IMR-90 (cell line): Measurements from ENCODE around the gene PLXND1. TPM values are rescaled to one million over a fixed set of nuclear protein-coding genes. Genes with fewer than 3 reads are reported as not detected.

ENCODE experiments used
- ATAC-seq: fragments of 200-7000 bp; cut with Tn5 transposase; 2 replicates; pipeline ENCODE4 v1.9.1; 2020; ENCODE audit warnings: low read depth, mild to moderate bottlenecking, moderate library complexity
- BruUV-seq: library from RNA; stranded (reverse); fragments of 400-500 nt; replicated peaks from 2 replicates; lab custom pipeline; 2021; lab: Mats Ljungman, UMichigan
- CTCF ChIA-PET: fragments of 300-600 bp; formaldehyde crosslinking; extraction: SDS; loops from one replicate; lab custom pipeline; 2021; ENCODE audit warnings: antibody characterized with exemption; lab: Yijun Ruan, JAX
- POLR2A ChIA-PET: fragments of 300-600 bp; sonication (Branson Sonifier 250); formaldehyde crosslinking; loops from one replicate; lab custom pipeline; 2022; ENCODE audit warnings: antibody characterized with exemption; ENCODE audit not compliant: unreplicated experiment; lab: Charles Lee
- DNase-seq: peaks from one replicate; pipeline ENCODE4 v3.0.0; 2013
- H2AFZ ChIP-seq: replicated peaks from 2 replicates; pipeline ENCODE3; 2013; ENCODE audit warnings: low read length, mild to moderate bottlenecking; ENCODE audit not compliant: poor library complexity
- H2AK5ac ChIP-seq: 2 replicates; pipeline ENCODE4 v1.6.1; 2013; ENCODE audit warnings: low read depth, low read length, inconsistent platforms
- H2AK9ac ChIP-seq: replicated peaks from 2 replicates; pipeline ENCODE3; 2013; ENCODE audit warnings: mild to moderate bottlenecking, low read depth, low read length, moderate library complexity; ENCODE audit not compliant: poor library complexity
- H2BK120ac ChIP-seq: 2 replicates; pipeline ENCODE4 v1.6.1; 2013; ENCODE audit warnings: low read depth, low read length, inconsistent platforms
- H2BK15ac ChIP-seq: 3 replicates; pipeline ENCODE4 v1.6.1; 2013; ENCODE audit warnings: low read depth, low read length, inconsistent platforms
- H2BK20ac ChIP-seq: 2 replicates; pipeline ENCODE4 v1.6.1; 2013; ENCODE audit warnings: low read depth, mild to moderate bottlenecking, inconsistent platforms, low read length, moderate library complexity
- H2BK5ac ChIP-seq: 2 replicates; pipeline ENCODE4 v1.6.1; 2013; ENCODE audit warnings: mild to moderate bottlenecking, low read depth, low read length, inconsistent platforms; ENCODE audit not compliant: poor library complexity, severe bottlenecking
- H3K14ac ChIP-seq: replicated peaks from 2 replicates; pipeline ENCODE4 v1.6.1; 2013; ENCODE audit warnings: low read depth, low read length, inconsistent platforms
- H3K18ac ChIP-seq: 2 replicates; pipeline ENCODE4 v1.6.1; 2013; ENCODE audit warnings: low read depth, low read length, control low read depth
- H3K23ac ChIP-seq: 2 replicates; pipeline ENCODE4 v1.6.1; 2013; ENCODE audit warnings: low read depth, low read length, inconsistent platforms
- H3K27ac ChIP-seq: 2 replicates; pipeline ENCODE4 v1.5.1; 2013; ENCODE audit warnings: mild to moderate bottlenecking, control low read depth, low read length; ENCODE audit not compliant: insufficient read depth
- H3K27me3 ChIP-seq: 2 replicates; pipeline ENCODE4 v1.6.1; 2013; ENCODE audit warnings: low read length; ENCODE audit not compliant: control insufficient read depth, insufficient read depth
- H3K36me3 ChIP-seq: 2 replicates; pipeline ENCODE4 v1.6.1; 2013; ENCODE audit warnings: low read length, mixed read lengths; ENCODE audit not compliant: control insufficient read depth, insufficient read depth
- H3K4ac ChIP-seq: 2 replicates; pipeline ENCODE4 v1.6.1; 2013; ENCODE audit warnings: low read depth, low read length, inconsistent platforms
- H3K4me1 ChIP-seq: 2 replicates; pipeline ENCODE4 v1.6.1; 2013; ENCODE audit warnings: low read length, mixed read lengths; ENCODE audit not compliant: control insufficient read depth, insufficient read depth
- H3K4me2 ChIP-seq: 2 replicates; pipeline ENCODE4 v1.6.1; 2013; ENCODE audit warnings: low read depth, mild to moderate bottlenecking, control low read depth, low read length, moderate library complexity
- H3K4me3 ChIP-seq: 2 replicates; pipeline ENCODE4 v1.5.1; 2013; ENCODE audit warnings: low read depth, mild to moderate bottlenecking, control low read depth, low read length, moderate library complexity; ENCODE audit not compliant: insufficient read depth
- H3K56ac ChIP-seq: 2 replicates; pipeline ENCODE4 v1.6.1; 2013; ENCODE audit warnings: low read length, inconsistent platforms; ENCODE audit not compliant: insufficient read depth; ENCODE audit errors: extremely low read depth
- H3K79me1 ChIP-seq, 2 experiments: 2 replicates each; pipeline ENCODE4 v1.6.1; 2013; ENCODE audit warnings: low read length in 2 of 2, inconsistent platforms in 1 of 2, low read depth in 1 of 2
- H3K9ac ChIP-seq: 2 replicates; pipeline ENCODE4 v1.6.1; 2013; ENCODE audit warnings: low read depth, low read length, control low read depth
- H3K9me1 ChIP-seq: 2 replicates; pipeline ENCODE4 v1.6.1; 2013; ENCODE audit warnings: low read length, inconsistent platforms; ENCODE audit not compliant: insufficient read depth
- H3K9me3 ChIP-seq: 2 replicates; pipeline ENCODE4 v1.6.1; 2013; ENCODE audit warnings: low read length; ENCODE audit not compliant: control insufficient read depth, insufficient read depth
- H4K20me1 ChIP-seq: 2 replicates; pipeline ENCODE4 v1.6.1; 2013; ENCODE audit warnings: low read length, inconsistent platforms; ENCODE audit not compliant: insufficient read depth
- H4K5ac ChIP-seq: 2 replicates; pipeline ENCODE4 v1.6.1; 2013; ENCODE audit warnings: mild to moderate bottlenecking, low read depth, low read length, control low read depth
- H4K8ac ChIP-seq, 2 experiments: 2 replicates each; pipeline ENCODE4 v1.6.1; 2013; ENCODE audit warnings: low read depth in 2 of 2, low read length in 2 of 2, control low read depth in 1 of 2, inconsistent platforms in 1 of 2
- H4K91ac ChIP-seq: 2 replicates; pipeline ENCODE4 v1.6.1; 2013; ENCODE audit warnings: low read depth, low read length, inconsistent platforms; ENCODE audit not compliant: insufficient read depth
- BHLHE40 ChIP-seq: fragments of 150-350 bp; IDR thresholded peaks from 2 replicates; pipeline ENCODE4 v1.6.1; 2016; ENCODE audit warnings: mild to moderate bottlenecking, low read depth, low read length
- FOS ChIP-seq: fragments of 150-350 bp; IDR thresholded peaks from 2 replicates; pipeline ENCODE4 v1.6.1; 2016; ENCODE audit warnings: low read depth, low read length
- MAFK ChIP-seq: IDR thresholded peaks from 2 replicates; pipeline ENCODE4 v1.6.1; 2012; ENCODE audit warnings: low read depth, low read length, improper control_type of control experiment
- MAZ ChIP-seq: IDR thresholded peaks from 2 replicates; pipeline ENCODE4 v1.6.1; 2012; ENCODE audit warnings: low read depth, mild to moderate bottlenecking, low read length, improper control_type of control experiment, moderate library complexity, borderline replicate concordance
- RFX5 ChIP-seq: IDR thresholded peaks from 2 replicates; pipeline ENCODE4 v1.8.0; 2012; ENCODE audit warnings: low read depth, mild to moderate bottlenecking, low read length, moderate library complexity
- SMC3 ChIP-seq: fragments of 150-350 bp; IDR thresholded peaks from 2 replicates; pipeline ENCODE4 v1.6.1; 2016; ENCODE audit warnings: low read depth, mild to moderate bottlenecking, antibody characterized with exemption, low read length, moderate library complexity
- WGBS, 2 experiments: methylation state at CpG; one replicate each; pipeline versions ENCODE4 v1.1.5 to v1.1.7; 2013; ENCODE audit warnings: missing lambda C conversion rate in 2 of 2; ENCODE audit not compliant: insufficient read length in 1 of 2; ENCODE audit errors: extremely low coverage in 2 of 2; 5-methylcytosine and 5-hydroxymethylcytosine counted together
- dilution Hi-C: fragments of 300-500 bp; cut with HindIII; formaldehyde crosslinking; loops from one replicate; pipeline ENCODE4 v1.14.3; 2018; ENCODE audit warnings: low sequenced_read_pairs; ENCODE audit not compliant: unreplicated experiment
- in situ Hi-C: fragments of 300-500 bp; cut with MboI; formaldehyde crosslinking; loops from 3 replicates; pipeline ENCODE4 v1.14.3; 2019; ENCODE audit warnings: low sequenced_read_pairs, inconsistent platforms, mixed read lengths
- intact Hi-C: fragments of 100-400 bp; cut with micrococcal nuclease; formaldehyde crosslinking; loops from 2 replicates; pipeline ENCODE4 v1.10.0; 2022
- polyA plus RNA-seq, 3 experiments: library from polyadenylated mRNA; depleted of rRNA; stranded (reverse); fragments of >200 nt; gene quantifications; 2 replicates each; pipeline ENCODE4 v1.2.3, GENCODE V29; 2012; ENCODE audit warnings: low replicate concordance in 1 of 3
- total RNA-seq: library from RNA; depleted of rRNA; stranded (reverse); fragments of >200 nt; gene quantifications from 2 replicates; pipeline ENCODE4 v1.2.3, GENCODE V29; 2012
- TF ChIP-seq, protein P1 (sequence below): fragments of 150-350 bp; IDR thresholded peaks from 2 replicates; pipeline ENCODE4 v1.6.1; 2017; ENCODE audit warnings: mild to moderate bottlenecking, antibody characterized with exemption, low read length, low read depth

PLXND1 gene
- total and polyA plus RNA-seq, 2 of the 4 experiments (the other 2 are of a cell fraction) = 19.2 to 67.1 TPM

- POLR2A ChIA-PET = no interaction called here
- H3K27me3 ChIP-seq = no peaks in the 10 kb centered on the region
- no peak overlapping the region for H2BK15ac ChIP-seq
- intact Hi-C loops = loop anchor here (10.0 kb wide), 1 partner anchor 383 kb away; no protein-coding TSS in a partner anchor
- H3K9me3 ChIP-seq = no peaks in the 10 kb centered on the region
- DNase-seq (no peak), ATAC-seq (no peak)
- no peaks in the 10 kb centered on the region for H3K36me3 ChIP-seq
- H3K4me2 ChIP-seq = no peak overlapping the region
- no peak overlapping the region for H2BK120ac ChIP-seq
- peaks cover 11% of the 10 kb centered on the region for H3K9me1 ChIP-seq
- H3K23ac ChIP-seq = no peak overlapping the region
- no peak overlapping the region for H3K9ac ChIP-seq
- BruUV-seq = no TSS peak
- CTCF ChIA-PET = no interaction called here
- H2AK5ac ChIP-seq = peak overlapping the region; percentile 19; the same call in 1 of the 2 replicates
- no peak overlapping the region for H4K8ac ChIP-seq
- H3K14ac ChIP-seq = no peak overlapping the region
- H3K56ac ChIP-seq = no peak overlapping the region
- no peak overlapping the region for H2BK5ac ChIP-seq
- no peak overlapping the region for H2AK9ac ChIP-seq
- 0 out of 4 replicates have a peak, but pooled peaks cover 0 to 4% of the 10 kb centered on the region in 2 experiments for H3K79me1 ChIP-seq
- no peak overlapping the region for H4K91ac ChIP-seq
- no peak overlapping the region for H3K27ac ChIP-seq
- 81% methylated on average over 6 of the region's 14 CpGs; no CpG with 5 or more reads in 1 of the 2 experiments for WGBS, 2 experiments
- H3K4me1 ChIP-seq = peaks cover 12% of the 10 kb centered on the region
- H4K5ac ChIP-seq = no peak overlapping the region
- H3K18ac ChIP-seq = no peak overlapping the region
- no peaks in the 10 kb centered on the region for H4K20me1 ChIP-seq
- H2BK20ac ChIP-seq = no peak overlapping the region
- H3K4ac ChIP-seq = no peak overlapping the region
- in situ Hi-C loops = loop anchor here (25.0 kb wide), 1 partner anchor 234 kb away; no protein-coding TSS in a partner anchor
- H2AFZ ChIP-seq = no peak overlapping the region
- TF ChIP-seq MAFK = no peak
- TF ChIP-seq RFX5 = no peak
- TF ChIP-seq, protein P1, sequence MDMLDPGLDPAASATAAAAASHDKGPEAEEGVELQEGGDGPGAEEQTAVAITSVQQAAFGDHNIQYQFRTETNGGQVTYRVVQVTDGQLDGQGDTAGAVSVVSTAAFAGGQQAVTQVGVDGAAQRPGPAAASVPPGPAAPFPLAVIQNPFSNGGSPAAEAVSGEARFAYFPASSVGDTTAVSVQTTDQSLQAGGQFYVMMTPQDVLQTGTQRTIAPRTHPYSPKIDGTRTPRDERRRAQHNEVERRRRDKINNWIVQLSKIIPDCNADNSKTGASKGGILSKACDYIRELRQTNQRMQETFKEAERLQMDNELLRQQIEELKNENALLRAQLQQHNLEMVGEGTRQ = no peak
- no peak for TF ChIP-seq MAZ
- no peak for TF ChIP-seq SMC3
- no peak for TF ChIP-seq BHLHE40
- TF ChIP-seq FOS = no peak
- dilution Hi-C loops = no loop called here
- no peak overlapping the region for H3K4me3 ChIP-seq
These were observed 15.2 kb upstream of the PLXND1 start for GRCh38 chr3:129621626-129622225.
